ENCODE data around the gene TFAP2A.

GRCh38 chr6:10355115-10355702 lies 59.7 kb downstream of the TFAP2A start:
- no peak for TF ChIP-seq CTCF (conservative IDR thresholded peaks at IDR 0.05; ENCODE audit: low read length)
- TF ChIP-seq EZH2phosphoT487 (IDR thresholded peaks at IDR 0.05; ENCODE audit: borderline replicate concordance) = no peak

Measured in Loucy (cell line).